Caco-2 (cell line): ENCODE measurements around the gene MRPL52. TPM values are rescaled to one million over a fixed set of nuclear protein-coding genes. Genes with fewer than 3 reads are reported as not detected.

Source experiments
- Bru-seq: library from RNA; stranded (reverse); fragments of 400-500 nt; gene quantifications from one replicate; lab custom pipeline; 2021; lab: Mats Ljungman, UMichigan
- BruChase-seq, 2 experiments: library from RNA; stranded (reverse); fragments of 400-500 nt; gene quantifications; one replicate each; lab custom pipeline; 2021; lab: Mats Ljungman, UMichigan
- BruUV-seq: library from RNA; stranded (reverse); fragments of 400-500 nt; replicated peaks from 2 replicates; lab custom pipeline; 2021; lab: Mats Ljungman, UMichigan
- CTCF ChIA-PET: fragments of 300-600 bp; sonication (Branson Sonifier 250); formaldehyde crosslinking; loops from one replicate; lab custom pipeline; 2022; ENCODE audit warnings: antibody characterized with exemption; lab: Charles Lee
- POLR2A ChIA-PET: fragments of 300-600 bp; sonication (Branson Sonifier 250); formaldehyde crosslinking; loops from one replicate; lab custom pipeline; 2022; ENCODE audit warnings: antibody characterized with exemption; lab: Charles Lee
- DNase-seq, 2 experiments: peaks; one replicate each; pipeline versions ENCODE4 v3.0.0 to v3.0.0-alpha.2; 2020 to 2022
- H3K27me3 ChIP-seq: replicated peaks from 2 replicates; pipeline ENCODE4 v1.6.0; 2011; ENCODE audit warnings: low read length; ENCODE audit not compliant: control insufficient read depth, insufficient read depth
- H3K36me3 ChIP-seq: 2 replicates; pipeline ENCODE4 v1.5.1; 2011; ENCODE audit warnings: low read length; ENCODE audit not compliant: control insufficient read depth, insufficient read depth
- H3K4me1 ChIP-seq: fragments of 250-450 bp; sonication (Bioruptor Pico); 2 replicates; pipeline ENCODE4 v1.5.1; 2020; ENCODE audit warnings: mild to moderate bottlenecking
- H3K4me3 ChIP-seq: 2 replicates; pipeline ENCODE4 v1.5.1; 2011; ENCODE audit warnings: low read depth, mild to moderate bottlenecking, control low read depth, low read length
- H3K9me3 ChIP-seq: fragments of 250-450 bp; sonication (Bioruptor Pico); 2 replicates; pipeline ENCODE4 v1.5.1; 2020; ENCODE audit warnings: mild to moderate bottlenecking, moderate library complexity
- H3K27ac Mint-ChIP-seq: one replicate; pipeline ENCODE4 v1.8.0; 2022; ENCODE audit warnings: mixed read lengths; ENCODE audit not compliant: unreplicated experiment
- H3K27me3 Mint-ChIP-seq: one replicate; pipeline ENCODE4 v1.8.0; 2022; ENCODE audit warnings: mixed read lengths; ENCODE audit not compliant: insufficient read depth, unreplicated experiment
- H3K36me3 Mint-ChIP-seq: one replicate; pipeline ENCODE4 v1.8.0; 2022; ENCODE audit warnings: mild to moderate bottlenecking, mixed read lengths; ENCODE audit not compliant: insufficient read depth, unreplicated experiment
- H3K4me1 Mint-ChIP-seq: one replicate; pipeline ENCODE4 v1.8.0; 2022; ENCODE audit warnings: low read depth, mixed read lengths; ENCODE audit not compliant: unreplicated experiment
- H3K4me3 Mint-ChIP-seq: one replicate; pipeline ENCODE4 v1.8.0; 2022; ENCODE audit warnings: mild to moderate bottlenecking, moderate library complexity, mixed read lengths; ENCODE audit not compliant: unreplicated experiment
- H3K9me3 Mint-ChIP-seq: one replicate; pipeline ENCODE4 v1.8.0; 2022; ENCODE audit warnings: mixed read lengths; ENCODE audit not compliant: unreplicated experiment
- intact Hi-C: fragments of 100-400 bp; cut with micrococcal nuclease; formaldehyde crosslinking; loops from one replicate; pipeline ENCODE4 v1.10.0; 2022; ENCODE audit not compliant: unreplicated experiment
- long read RNA-seq: library from polyadenylated mRNA; stranded (forward); transcript quantifications from one replicate; pipeline ENCODE4 v2.0.0, GENCODE V29; 2022
- total RNA-seq: library from RNA; stranded (reverse); gene quantifications from 2 replicates; pipeline ENCODE4 v1.2.3, GENCODE V29; 2022
- TF ChIP-seq, protein P1 (sequence below), 2 experiments: fragments of 200-600 bp in 1 of 2; IDR thresholded peaks; 1 replicate in 1 of 2; 2 replicates in 1 of 2; pipeline versions ENCODE4 v1.5.1 to v1.8.0; 2011 to 2022; ENCODE audit warnings: antibody characterized with exemption in 1 of 2, control low read depth in 1 of 2, inconsistent platforms in 1 of 2, low read depth in 1 of 2, low read length in 1 of 2, mild to moderate bottlenecking in 1 of 2, moderate library complexity in 1 of 2; ENCODE audit not compliant: insufficient read depth in 1 of 2, severe bottlenecking in 1 of 2, unreplicated experiment in 1 of 2

Gene MRPL52
- total RNA-seq, result 149 TPM in 2 replicates
- Bru-seq, nascent RNA, result percentile 89 among the genes with signal in this experiment
- percentile 89 among the genes with signal in this experiment for BruChase-seq, experiment 1, labeled RNA remaining after a 2-hour chase
- BruChase-seq, experiment 2, labeled RNA remaining after a 6-hour chase, result percentile 87 among the genes with signal in this experiment
- long read RNA-seq, transcript MRPL52-202 (5 exons, 1,118 nt), result major isoform, 78 of 183 reads
- long read RNA-seq, transcript MRPL52-210 (4 exons, 895 nt), result minor isoform, 14 of 183 reads
- long read RNA-seq, transcript MRPL52-215 (5 exons, 398 nt), result minor isoform, 16 of 183 reads
- long read RNA-seq, transcript MRPL52-203 (5 exons, 1,111 nt), result minor isoform, 31 of 183 reads
- long read RNA-seq, partial matches to known transcripts, result 5 of 183 reads
- long read RNA-seq, other reads (novel, unspliced or antisense), result 23 of 183 reads

DNA sequence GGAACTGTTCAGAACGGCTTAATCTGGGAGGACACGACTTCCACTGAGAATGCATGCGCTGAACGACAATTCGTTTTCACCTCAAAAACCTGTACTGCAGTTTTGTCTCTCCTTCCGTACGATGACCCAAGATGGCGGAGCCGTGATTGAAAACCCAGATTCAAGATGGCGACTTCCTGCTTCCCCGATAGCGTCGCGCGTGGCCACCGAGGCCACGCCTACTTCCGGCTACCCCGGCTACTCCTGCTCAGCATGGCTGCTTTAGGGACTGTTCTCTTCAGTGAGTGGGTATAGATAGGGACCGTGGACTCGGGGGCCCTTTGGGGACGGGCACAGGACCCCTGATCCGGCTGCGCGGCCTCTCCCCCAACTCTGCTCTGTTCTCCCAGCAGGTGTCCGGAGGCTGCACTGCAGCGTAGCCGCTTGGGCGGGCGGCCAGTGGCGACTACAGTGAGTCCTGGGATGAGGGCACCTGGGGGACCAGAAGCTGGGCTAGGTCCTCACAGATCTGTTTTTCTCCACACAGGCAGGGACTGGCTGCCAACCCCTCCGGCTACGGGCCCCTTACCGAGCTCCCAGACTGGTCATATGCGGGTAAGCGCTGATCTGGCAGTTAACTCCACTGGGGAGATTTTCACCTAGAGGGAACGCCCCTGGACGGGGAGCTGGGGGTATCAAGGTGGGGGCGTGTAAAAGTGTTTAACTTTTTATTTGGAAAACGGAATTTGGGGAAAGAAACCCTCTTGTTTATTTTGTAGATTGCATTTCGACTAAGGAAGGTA lies at the start of gene MRPL52:
Gene MRPL52 (plus strand): TSS at position 227 of the 782 bp plus-strand sequence. CDS start 26 bp downstream, at position 253.
- Histone ChIP-seq H3K4me3 (peak within 1 kb of the TSS; percentile 84), H3K36me3 (peaks cover 2% of the 10 kb centered on the region; the same call in 1 of the 2 replicates), H3K9me3 (no peaks in the 10 kb centered on the region), H3K4me1 (peaks cover 7% of the 10 kb centered on the region), H3K27me3 (no peaks in the 10 kb centered on the region)
- peak; percentile 85 to 89 for DNase-seq
- H3K4me1 Mint-ChIP-seq, result peaks cover 16% of the 10 kb centered on the region
- CTCF ChIA-PET, result interaction anchor here (0.8 to 1.3 kb wide), 4 partner anchors 9 to 25 kb away, joined by 3 to 5 read pairs (median 4); no protein-coding TSS in a partner anchor
- TF ChIP-seq, protein P1, sequence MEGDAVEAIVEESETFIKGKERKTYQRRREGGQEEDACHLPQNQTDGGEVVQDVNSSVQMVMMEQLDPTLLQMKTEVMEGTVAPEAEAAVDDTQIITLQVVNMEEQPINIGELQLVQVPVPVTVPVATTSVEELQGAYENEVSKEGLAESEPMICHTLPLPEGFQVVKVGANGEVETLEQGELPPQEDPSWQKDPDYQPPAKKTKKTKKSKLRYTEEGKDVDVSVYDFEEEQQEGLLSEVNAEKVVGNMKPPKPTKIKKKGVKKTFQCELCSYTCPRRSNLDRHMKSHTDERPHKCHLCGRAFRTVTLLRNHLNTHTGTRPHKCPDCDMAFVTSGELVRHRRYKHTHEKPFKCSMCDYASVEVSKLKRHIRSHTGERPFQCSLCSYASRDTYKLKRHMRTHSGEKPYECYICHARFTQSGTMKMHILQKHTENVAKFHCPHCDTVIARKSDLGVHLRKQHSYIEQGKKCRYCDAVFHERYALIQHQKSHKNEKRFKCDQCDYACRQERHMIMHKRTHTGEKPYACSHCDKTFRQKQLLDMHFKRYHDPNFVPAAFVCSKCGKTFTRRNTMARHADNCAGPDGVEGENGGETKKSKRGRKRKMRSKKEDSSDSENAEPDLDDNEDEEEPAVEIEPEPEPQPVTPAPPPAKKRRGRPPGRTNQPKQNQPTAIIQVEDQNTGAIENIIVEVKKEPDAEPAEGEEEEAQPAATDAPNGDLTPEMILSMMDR (IDR thresholded peaks at IDR 0.05; ENCODE audit: insufficient read depth in 1 of 2, low read depth in 1 of 2, low read length in 1 of 2, severe bottlenecking in 1 of 2, unreplicated experiment in 1 of 2), result no peak
- POLR2A ChIA-PET, result interaction anchor here (0.6 to 1.5 kb wide), 4 partner anchors 8 to 217 kb away, joined by 3 to 4 read pairs (median 3); partner anchors contain the start of gene SLC7A7
- no TSS peak for BruUV-seq
- peak within 1 kb of the TSS; percentile 92 for H3K4me3 Mint-ChIP-seq
- intact Hi-C loops, result no loop called here
- H3K36me3 Mint-ChIP-seq, result peaks cover 51% of the 10 kb centered on the region
- H3K27me3 Mint-ChIP-seq, result no peaks in the 10 kb centered on the region
- peak within 1 kb of the TSS; percentile 98 for H3K27ac Mint-ChIP-seq
- H3K9me3 Mint-ChIP-seq, result no peaks in the 10 kb centered on the region

DNA sequence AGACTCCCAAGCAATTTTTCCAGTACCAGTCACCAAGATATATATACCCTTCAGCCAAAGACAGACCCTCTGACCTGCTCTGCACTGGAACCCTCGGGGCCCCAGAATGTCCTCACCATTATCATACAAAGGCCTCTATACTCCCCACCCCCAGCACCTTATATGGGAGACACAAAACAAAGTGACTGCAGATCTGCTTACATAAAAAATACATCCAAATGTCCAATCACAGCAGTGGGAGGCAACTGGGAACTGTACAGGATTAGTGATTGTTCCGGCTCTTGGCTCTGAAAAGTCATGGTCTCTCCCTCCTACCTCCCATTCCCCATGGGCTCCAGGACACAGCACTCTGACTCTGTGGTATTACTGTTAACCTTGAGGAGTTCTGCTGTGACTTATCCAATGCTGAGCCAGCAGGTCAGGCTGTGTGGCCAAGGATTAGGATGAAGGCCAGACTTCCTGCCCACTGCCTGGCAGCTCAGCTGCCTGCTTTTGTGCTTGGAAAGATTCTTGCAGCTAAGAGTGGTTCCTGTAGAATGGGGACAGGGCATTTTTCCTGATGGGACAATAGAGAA lies 49.5 kb upstream of the MRPL52 start:
- H3K4me1 Mint-ChIP-seq, result peaks cover 10% of the 10 kb centered on the region
- H3K4me3 ChIP-seq, result no peak overlapping the region
- peaks cover 5% of the 10 kb centered on the region; the same call in 1 of the 2 replicates for H3K36me3 ChIP-seq
- TF ChIP-seq, protein P1 (IDR thresholded peaks at IDR 0.05; ENCODE audit: insufficient read depth in 1 of 2, low read depth in 1 of 2, low read length in 1 of 2, severe bottlenecking in 1 of 2, unreplicated experiment in 1 of 2), result no peak
- no peaks in the 10 kb centered on the region for H3K27me3 Mint-ChIP-seq
- no peak for DNase-seq
- H3K27me3 ChIP-seq, result no peaks in the 10 kb centered on the region
- BruUV-seq, result no TSS peak
- H3K4me3 Mint-ChIP-seq, result no peak overlapping the region
- peaks cover 14% of the 10 kb centered on the region for H3K4me1 ChIP-seq
- H3K9me3 Mint-ChIP-seq, result no peaks in the 10 kb centered on the region
- H3K36me3 Mint-ChIP-seq, result peaks cover 94% of the 10 kb centered on the region
- intact Hi-C loops, result no loop called here
- H3K27ac Mint-ChIP-seq, result peak overlapping the region; percentile 30
- ChIA-PET POLR2A (interaction anchor here (0.7 kb wide), 1 partner anchor 43 kb away, joined by 3 read pairs; no protein-coding TSS in a partner anchor), CTCF (no interaction called here)
- H3K9me3 ChIP-seq, result no peaks in the 10 kb centered on the region
